NCI-H2227 treated with DMSO at 0.1 percent for 48 hours (cell line): ENCODE data around the gene KLHL17.
"Not testable (repeated sequence)": the region's sequence is repeated elsewhere in the genome, so short reads cannot be mapped to it uniquely, and the experiment has no call there.

ENCODE experiments used
- DNase-seq: peaks from one replicate; lab custom pipeline; 2025; lab: John Stamatoyannopoulos, UW

KLHL17 gene

GRCh38 chr1:969260-969855 is 9.0 kb downstream of the KLHL17 start:
- no peak for DNase-seq

- DNase-seq = no peak
These were observed 10.0 kb downstream of the KLHL17 start for GRCh38 chr1:970242-970972.

GRCh38 chr1:970973-971730 is 10.8 kb downstream of the KLHL17 start:
- DNase-seq = no peak

GRCh38 chr1:971751-972506 is 11.5 kb downstream of the KLHL17 start:
- DNase-seq = no peak

GRCh38 chr1:972726-973458 is 12.5 kb downstream of the KLHL17 start:
- no peak for DNase-seq

GRCh38 chr1:973459-974292 is 13.3 kb downstream of the KLHL17 start:
- no peak for DNase-seq

GRCh38 chr1:974293-974640 is 13.9 kb downstream of the KLHL17 start:
- no peak for DNase-seq

GRCh38 chr1:974687-975328 is 14.4 kb downstream of the KLHL17 start:
- DNase-seq = no peak

- DNase-seq = no peak
These were observed 15.0 kb downstream of the KLHL17 start for GRCh38 chr1:975365-975764.

GRCh38 chr1:975896-976683 is 15.7 kb downstream of the KLHL17 start:
- DNase-seq = peak; percentile 67

GRCh38 chr1:976791-977190 is 16.4 kb downstream of the KLHL17 start:
- not testable (repeated sequence) for DNase-seq

GRCh38 chr1:978069-978834 is 17.9 kb downstream of the KLHL17 start:
- DNase-seq = no peak

GRCh38 chr1:978835-979743 is 18.7 kb downstream of the KLHL17 start:
- no peak for DNase-seq

- no peak for DNase-seq
These were observed 19.3 kb downstream of the KLHL17 start for GRCh38 chr1:979744-980072.

GRCh38 chr1:980137-980571 is 19.8 kb downstream of the KLHL17 start:
- no peak for DNase-seq

GRCh38 chr1:980602-981395 is 20.4 kb downstream of the KLHL17 start:
- DNase-seq = no peak

- DNase-seq = no peak
These were observed 21.1 kb downstream of the KLHL17 start for GRCh38 chr1:981491-981954.
